ENCODE results near the gene CTXN1. TPM values are rescaled to one million over a fixed set of nuclear protein-coding genes. Genes with fewer than 3 reads are reported as not detected.

The CTXN1 gene
- total RNA-seq, 2 donors from 2014 or later = 60.1 to 87.2 TPM

DNA sequence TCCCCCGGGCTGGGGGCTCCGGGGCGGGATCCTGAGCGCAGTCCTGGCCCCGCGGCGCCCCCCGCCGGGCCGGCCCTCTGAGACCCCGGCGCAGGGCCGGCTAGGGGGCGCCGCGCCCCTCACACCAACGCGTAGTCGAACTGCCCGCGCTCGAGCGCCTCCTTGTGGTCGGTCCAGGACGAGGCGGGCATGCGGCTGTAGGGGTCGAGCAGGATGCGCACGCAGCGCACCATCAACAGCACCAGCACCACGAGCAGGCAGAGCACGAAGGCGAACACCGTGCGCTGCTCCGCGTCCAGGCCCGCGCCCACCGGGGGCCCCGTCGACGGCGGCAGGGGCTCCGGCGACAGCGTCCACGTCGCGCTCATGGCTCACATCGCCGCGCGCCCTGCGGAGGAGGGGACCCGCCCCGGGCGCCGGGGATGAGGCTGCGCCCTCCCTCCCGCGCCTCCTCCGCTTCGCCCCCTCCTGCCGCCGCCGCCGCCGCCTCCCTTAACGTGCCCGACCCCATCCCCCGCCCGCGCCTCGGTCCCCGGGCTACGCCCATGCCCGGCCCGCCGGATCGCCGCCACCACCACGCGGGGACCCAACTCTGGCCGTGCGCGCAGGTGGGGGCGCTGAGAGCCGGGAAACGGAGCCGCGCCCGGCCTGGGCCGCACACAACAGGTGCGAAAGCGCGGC is 624 bp downstream of the CTXN1 start:
- H3K9me3 Mint-ChIP-seq = no peaks in the 10 kb centered on the region
- peak overlapping the region; percentile 25 for H3K9ac ChIP-seq (ENCODE audit: extremely low read depth, low read length, poor library complexity, severe bottlenecking)
- H3K4me1 ChIP-seq (ENCODE audit: control insufficient read depth, insufficient read depth, low read length) = peaks cover 5% of the 10 kb centered on the region
- H3K4me3 Mint-ChIP-seq = peak overlapping the region; percentile 70
- peaks cover 4% of the 10 kb centered on the region for H3K4me1 Mint-ChIP-seq
- H3K9me3 ChIP-seq (ENCODE audit: control insufficient read depth, low read length) = no peaks in the 10 kb centered on the region
- peak; percentile 98 for DNase-seq
- 0% methylated on average over 90 of the region's 98 CpGs; no CpG with 5 or more reads in 1 of the 2 experiments for WGBS, 2 experiments (ENCODE audit: insufficient coverage in 1 of 2, insufficient read length in 1 of 2)
- no peaks in the 10 kb centered on the region for H3K27me3 ChIP-seq (ENCODE audit: control insufficient read depth, insufficient read depth, low read length, poor library complexity, severe bottlenecking)
- H3K36me3 Mint-ChIP-seq (ENCODE audit: low read depth) = peaks cover 11% of the 10 kb centered on the region
- peak overlapping the region; percentile 88 for H3K27ac ChIP-seq (ENCODE audit: low read depth, low read length)
- H3K27ac Mint-ChIP-seq = peak overlapping the region; percentile 93
- peaks cover 22% of the 10 kb centered on the region for H3K36me3 ChIP-seq (ENCODE audit: control insufficient read depth, insufficient read depth, low read length)
- H3K4me3 ChIP-seq (ENCODE audit: low read length) = peak overlapping the region; percentile 68
- TF ChIP-seq, protein P1, sequence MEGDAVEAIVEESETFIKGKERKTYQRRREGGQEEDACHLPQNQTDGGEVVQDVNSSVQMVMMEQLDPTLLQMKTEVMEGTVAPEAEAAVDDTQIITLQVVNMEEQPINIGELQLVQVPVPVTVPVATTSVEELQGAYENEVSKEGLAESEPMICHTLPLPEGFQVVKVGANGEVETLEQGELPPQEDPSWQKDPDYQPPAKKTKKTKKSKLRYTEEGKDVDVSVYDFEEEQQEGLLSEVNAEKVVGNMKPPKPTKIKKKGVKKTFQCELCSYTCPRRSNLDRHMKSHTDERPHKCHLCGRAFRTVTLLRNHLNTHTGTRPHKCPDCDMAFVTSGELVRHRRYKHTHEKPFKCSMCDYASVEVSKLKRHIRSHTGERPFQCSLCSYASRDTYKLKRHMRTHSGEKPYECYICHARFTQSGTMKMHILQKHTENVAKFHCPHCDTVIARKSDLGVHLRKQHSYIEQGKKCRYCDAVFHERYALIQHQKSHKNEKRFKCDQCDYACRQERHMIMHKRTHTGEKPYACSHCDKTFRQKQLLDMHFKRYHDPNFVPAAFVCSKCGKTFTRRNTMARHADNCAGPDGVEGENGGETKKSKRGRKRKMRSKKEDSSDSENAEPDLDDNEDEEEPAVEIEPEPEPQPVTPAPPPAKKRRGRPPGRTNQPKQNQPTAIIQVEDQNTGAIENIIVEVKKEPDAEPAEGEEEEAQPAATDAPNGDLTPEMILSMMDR (conservative IDR thresholded peaks at IDR 0.05) = peak; percentile 99
- H3K27me3 Mint-ChIP-seq (ENCODE audit: insufficient read depth) = no peaks in the 10 kb centered on the region

DNA sequence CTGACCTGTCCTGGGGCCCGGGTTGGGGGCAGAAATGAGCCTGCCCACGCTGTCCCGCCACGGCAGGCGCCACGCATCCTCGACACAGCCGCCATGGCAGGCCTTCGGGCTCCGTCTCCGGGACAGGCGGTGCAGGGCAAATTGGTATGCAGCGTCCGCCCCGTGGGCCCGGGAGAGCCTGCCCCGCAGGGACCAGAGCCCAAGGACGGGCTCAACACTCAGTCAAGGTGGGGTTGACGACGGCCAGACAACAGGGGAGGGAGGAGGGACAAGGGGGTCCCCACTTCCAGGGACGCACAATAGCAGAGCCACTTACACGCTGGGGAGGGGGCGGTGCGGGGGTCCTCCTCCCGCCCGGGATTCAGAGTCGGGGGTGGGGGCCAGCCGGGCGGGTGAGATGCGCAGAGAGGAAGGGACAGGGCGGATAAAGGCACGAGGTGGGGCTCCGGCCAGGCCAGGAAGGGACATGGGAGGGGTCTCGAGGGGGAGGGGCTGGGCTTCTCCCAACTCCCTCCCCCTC is 1.2 kb downstream of the CTXN1 start:
- peak overlapping the region; percentile 68 for H3K4me3 ChIP-seq (ENCODE audit: low read length)
- H3K9ac ChIP-seq (ENCODE audit: extremely low read depth, low read length, poor library complexity, severe bottlenecking) = no peak overlapping the region
- H3K27me3 ChIP-seq (ENCODE audit: control insufficient read depth, insufficient read depth, low read length, poor library complexity, severe bottlenecking) = no peaks in the 10 kb centered on the region
- H3K4me1 Mint-ChIP-seq = peaks cover 7% of the 10 kb centered on the region
- TF ChIP-seq, protein P1 (conservative IDR thresholded peaks at IDR 0.05) = no peak
- H3K36me3 Mint-ChIP-seq (ENCODE audit: low read depth) = peaks cover 11% of the 10 kb centered on the region
- peaks cover 5% of the 10 kb centered on the region for H3K4me1 ChIP-seq (ENCODE audit: control insufficient read depth, insufficient read depth, low read length)
- no peak for DNase-seq
- H3K27ac ChIP-seq (ENCODE audit: low read depth, low read length) = peak overlapping the region; percentile 44
- H3K36me3 ChIP-seq (ENCODE audit: control insufficient read depth, insufficient read depth, low read length) = peaks cover 21% of the 10 kb centered on the region
- peaks cover under 1% of the 10 kb centered on the region for H3K27me3 Mint-ChIP-seq (ENCODE audit: insufficient read depth)
- WGBS, 2 experiments (ENCODE audit: insufficient coverage in 1 of 2, insufficient read length in 1 of 2) = 74 to 75% methylated on average over 17 to 29 of the region's 34 CpGs
- H3K4me3 Mint-ChIP-seq = peak overlapping the region; percentile 70
- H3K9me3 ChIP-seq (ENCODE audit: control insufficient read depth, low read length) = no peaks in the 10 kb centered on the region
- H3K27ac Mint-ChIP-seq = no peak overlapping the region
- H3K9me3 Mint-ChIP-seq = no peaks in the 10 kb centered on the region

DNA sequence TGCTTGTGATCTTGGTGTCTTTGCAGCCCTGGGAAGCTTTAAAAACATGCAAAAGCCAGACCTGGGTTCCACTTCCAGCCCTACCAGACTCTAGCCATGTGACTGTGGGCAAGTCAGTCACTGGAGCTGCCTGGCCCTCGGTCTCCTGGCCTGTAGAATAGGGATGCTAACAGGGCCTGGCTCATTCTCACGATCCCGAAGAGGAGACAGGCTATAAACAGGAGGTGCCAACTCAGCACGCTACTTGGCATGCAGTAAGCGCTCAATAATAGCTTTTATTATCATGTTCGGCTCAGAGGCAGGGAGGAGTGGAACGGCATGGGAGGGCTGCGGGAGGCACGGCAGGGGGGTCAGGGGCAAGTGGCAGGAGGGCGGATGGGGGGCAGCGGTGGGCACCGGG is 1.7 kb downstream of the CTXN1 start:
- Histone ChIP-seq H3K4me3 (ENCODE audit: low read length) (no peak overlapping the region), H3K36me3 (ENCODE audit: control insufficient read depth, insufficient read depth, low read length) (peaks cover 21% of the 10 kb centered on the region), H3K27ac (ENCODE audit: low read depth, low read length) (no peak overlapping the region), H3K4me1 (ENCODE audit: control insufficient read depth, insufficient read depth, low read length) (peaks cover 5% of the 10 kb centered on the region), H3K27me3 (ENCODE audit: control insufficient read depth, insufficient read depth, low read length, poor library complexity, severe bottlenecking) (no peaks in the 10 kb centered on the region), H3K9ac (ENCODE audit: extremely low read depth, low read length, poor library complexity, severe bottlenecking) (no peak overlapping the region), H3K9me3 (ENCODE audit: control insufficient read depth, low read length) (no peaks in the 10 kb centered on the region)
- Mint-ChIP-seq H3K4me3 (peak overlapping the region; percentile 70), H3K9me3 (no peaks in the 10 kb centered on the region), H3K27me3 (ENCODE audit: insufficient read depth) (peaks cover 3% of the 10 kb centered on the region), H3K36me3 (ENCODE audit: low read depth) (peaks cover 11% of the 10 kb centered on the region), H3K4me1 (peaks cover 9% of the 10 kb centered on the region), H3K27ac (no peak overlapping the region)
- DNase-seq = no peak
- 96 to 98% methylated on average over 9 to 12 of the region's 12 CpGs for WGBS, 2 experiments (ENCODE audit: insufficient coverage in 1 of 2, insufficient read length in 1 of 2)
- TF ChIP-seq, protein P1 (conservative IDR thresholded peaks at IDR 0.05) = no peak

Data from endodermal cell (in vitro differentiated cells).